H1 (cell line): ENCODE measurements around the gene TRIM7. TPM values are rescaled to one million over a fixed set of nuclear protein-coding genes. Genes with fewer than 3 reads are reported as not detected.

Experiments
- BRCA1 ChIP-seq: IDR thresholded peaks from 2 replicates; pipeline ENCODE4 v1.6.1; 2012; ENCODE audit warnings: low read depth, low read length, improper control_type of control experiment
- CBX5 ChIP-seq: fragments of 300-800, 300-1000 bp; sonication (generic); IDR thresholded peaks from 2 replicates; pipeline ENCODE4 v1.7.1; 2016; ENCODE audit warnings: antibody characterized with exemption, low read length, low read depth
- CTBP2 ChIP-seq: IDR thresholded peaks from 2 replicates; pipeline ENCODE4 v1.7.0; 2011; ENCODE audit warnings: borderline replicate concordance, mild to moderate bottlenecking, moderate library complexity, mixed read lengths, low read length; ENCODE audit not compliant: insufficient read depth, insufficient read length
- CTCF ChIP-seq, 3 experiments: IDR thresholded peaks; 1 replicate in 2 of 3; 2 replicates in 1 of 3; pipeline versions ENCODE4 v1.5.1 to v1.6.1; 2011; ENCODE audit warnings: low read length in 3 of 3, mild to moderate bottlenecking in 3 of 3, inconsistent platforms in 2 of 3, low read depth in 1 of 3, moderate library complexity in 1 of 3; ENCODE audit not compliant: insufficient read depth in 1 of 3; ENCODE audit errors: control extremely low read depth in 1 of 3
- EP300 ChIP-seq, 2 experiments: IDR thresholded peaks; 1 replicate in 1 of 2; 2 replicates in 1 of 2; pipeline ENCODE4 v1.6.1; 2011 to 2012; ENCODE audit warnings: low read depth in 2 of 2, low read length in 2 of 2, mild to moderate bottlenecking in 2 of 2, borderline replicate concordance in 1 of 2, inconsistent platforms in 1 of 2, moderate library complexity in 1 of 2
- SIRT6 ChIP-seq: IDR thresholded peaks from one replicate; pipeline ENCODE4 v1.7.1; 2012; ENCODE audit warnings: low read length, inconsistent platforms
- SIX5 ChIP-seq: IDR thresholded peaks from 2 replicates; pipeline ENCODE4 v1.6.1; 2011; ENCODE audit warnings: mild to moderate bottlenecking, low read depth, low read length
- TAF7 ChIP-seq: optimal IDR thresholded peaks from 2 replicates; pipeline ENCODE3; 2011; ENCODE audit warnings: low read depth, mild to moderate bottlenecking, inconsistent platforms, low read length, moderate library complexity, borderline replicate concordance
- TBP ChIP-seq: IDR thresholded peaks from 2 replicates; pipeline ENCODE4 v1.6.1; 2011; ENCODE audit warnings: low read depth, low read length, improper control_type of control experiment
- polyA plus RNA-seq, 7 experiments: library from polyadenylated mRNA; depleted of rRNA in 3 of 7; stranded (reverse) in 5 of 7; unstranded in 2 of 7; fragments of >200 nt in 5 of 7; fragments of 200-250 nt in 2 of 7; gene quantifications; 1 replicate in 5 of 7; 2 replicates in 1 of 7; 4 replicates in 1 of 7; pipeline versions ENCODE4 v1.2.1 to v1.2.3, GENCODE V29; 2011 to 2013; ENCODE audit warnings: missing spikeins in 2 of 7, mixed read lengths in 2 of 7
- total RNA-seq: library from RNA; stranded (reverse); fragmentation: NEBNext Ultra II Directional; extraction: Animal tissue kit (Norgen Biotek cat#: 25700); gene quantifications from 2 replicates; pipeline ENCODE4 v1.2.1, GENCODE V29; 2021

The TRIM7 gene
- total and polyA plus RNA-seq, 2 of the 8 experiments (the other 6 are each of a cell fraction or from before 2014, with no cell fraction given) = 0.36 to 0.47 TPM

GRCh38 chr5:181161534-181162175, 43.3 kb downstream of the TRIM7 start (continued):
- TF ChIP-seq TBP (no peak), CTBP2 (no peak), CBX5 (no peak), SIX5 (no peak), EP300 (IDR thresholded peaks at IDR 0.05; ENCODE audit: borderline replicate concordance in 1 of 2, low read depth in 2 of 2, low read length in 2 of 2) (no peak), BRCA1 (no peak), SIRT6 (no peak), TAF7 (no peak), CTCF (IDR thresholded peaks at IDR 0.05; ENCODE audit: control extremely low read depth in 1 of 3, insufficient read depth in 1 of 3, low read depth in 1 of 3, low read length in 3 of 3) (no peak)
